HG03196 (cell line): ENCODE measurements around the gene RAB3IL1.

Experiments used
- ATAC-seq: cut with Tn5 transposase; IDR thresholded peaks from one replicate; pipeline ENCODE4 v1.9.1; 2021; ENCODE audit not compliant: unreplicated experiment

RAB3IL1 gene

DNA sequence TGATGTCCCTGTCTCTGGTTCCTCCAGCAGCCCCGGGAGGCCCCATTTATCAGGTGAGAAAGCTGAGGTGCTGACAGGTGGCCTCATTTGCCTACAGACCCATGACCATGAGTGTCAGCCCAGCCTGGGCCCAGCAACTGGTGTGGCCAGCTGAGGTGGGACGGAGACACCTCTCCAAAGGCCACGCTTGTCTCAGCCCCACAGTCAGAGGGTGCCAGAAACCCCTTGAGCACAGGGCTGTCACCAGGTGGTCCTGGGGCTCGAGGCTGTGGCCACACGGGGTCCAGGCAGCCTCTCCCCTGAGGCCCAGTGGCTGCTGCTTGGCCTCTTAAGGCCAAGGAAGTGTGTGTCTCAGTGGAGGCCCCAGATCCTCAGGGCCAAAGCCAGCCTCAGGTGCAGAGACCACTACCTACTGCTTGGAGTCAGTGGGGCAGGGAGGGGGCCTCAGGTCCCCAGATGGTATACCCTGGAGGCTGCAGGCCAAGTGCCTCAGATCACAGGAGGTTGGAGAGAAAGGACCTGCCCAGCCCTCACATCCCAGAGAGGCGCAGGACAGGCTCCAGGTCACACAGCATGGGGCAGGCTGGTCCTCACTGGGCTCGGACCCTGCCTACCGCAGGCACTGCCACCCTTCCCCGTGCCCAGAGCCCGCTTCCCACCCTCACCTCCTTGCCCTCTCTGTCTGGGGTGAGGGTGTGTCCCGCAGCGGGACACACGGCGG lies 11.4 kb downstream of the RAB3IL1 start:
- no peak for ATAC-seq

DNA sequence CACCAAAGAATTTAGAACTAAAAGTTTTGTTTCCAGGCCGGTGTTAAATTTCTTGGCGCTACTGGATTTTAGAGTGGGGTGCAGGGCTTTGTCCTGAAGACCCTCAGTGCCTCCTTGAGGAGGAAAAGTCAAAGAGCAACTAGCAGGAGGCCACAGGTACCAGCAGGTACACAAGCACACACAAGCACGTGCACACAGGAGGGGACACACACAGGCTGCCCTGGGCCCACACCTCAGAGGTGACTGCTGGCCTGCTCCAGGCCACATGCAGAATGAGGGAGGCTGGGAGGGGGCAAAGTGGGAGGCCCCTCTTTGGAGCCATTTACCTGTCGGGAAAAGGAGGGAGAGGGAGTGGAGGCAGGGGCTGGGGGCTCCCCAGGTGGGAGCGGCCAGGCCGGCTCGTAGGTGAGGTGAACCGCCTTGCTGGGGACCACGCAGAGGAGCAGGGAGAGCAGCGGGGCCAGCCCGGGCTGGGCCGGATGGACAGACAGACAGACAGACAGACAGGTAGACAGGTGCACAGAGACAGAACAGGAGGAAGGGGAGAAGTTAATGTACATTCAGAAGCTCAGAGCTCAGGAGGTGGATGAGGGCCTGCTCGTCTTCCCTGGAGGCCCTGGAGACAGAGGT lies 12.2 kb downstream of the RAB3IL1 start:
- no peak for ATAC-seq

DNA sequence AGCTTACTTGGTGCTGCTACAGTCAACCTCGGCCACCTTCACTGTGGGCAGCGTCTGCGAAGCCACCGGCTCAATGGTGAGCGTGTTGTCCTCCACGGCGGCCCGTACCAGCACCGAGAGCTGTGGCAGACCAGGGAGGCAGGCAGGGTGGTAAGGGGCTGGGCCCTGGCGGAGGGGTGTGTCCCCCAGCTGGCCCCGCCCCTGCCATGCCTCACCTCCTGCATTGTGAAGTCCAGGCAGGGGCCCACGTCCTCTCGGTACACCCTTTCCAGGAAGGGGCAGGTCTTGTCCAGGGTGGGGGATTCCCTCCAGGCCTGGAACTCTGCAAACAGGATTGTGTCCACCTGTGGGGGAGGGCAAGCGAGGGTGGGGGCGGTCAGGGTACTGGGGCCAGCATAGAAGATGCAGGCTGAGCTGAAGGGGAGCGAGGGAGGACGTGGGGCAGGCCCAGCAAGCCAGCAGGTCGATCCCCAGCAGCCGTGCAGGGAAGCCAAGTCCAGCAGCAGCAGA lies 12.8 kb downstream of the RAB3IL1 start:
- ATAC-seq = no peak

DNA sequence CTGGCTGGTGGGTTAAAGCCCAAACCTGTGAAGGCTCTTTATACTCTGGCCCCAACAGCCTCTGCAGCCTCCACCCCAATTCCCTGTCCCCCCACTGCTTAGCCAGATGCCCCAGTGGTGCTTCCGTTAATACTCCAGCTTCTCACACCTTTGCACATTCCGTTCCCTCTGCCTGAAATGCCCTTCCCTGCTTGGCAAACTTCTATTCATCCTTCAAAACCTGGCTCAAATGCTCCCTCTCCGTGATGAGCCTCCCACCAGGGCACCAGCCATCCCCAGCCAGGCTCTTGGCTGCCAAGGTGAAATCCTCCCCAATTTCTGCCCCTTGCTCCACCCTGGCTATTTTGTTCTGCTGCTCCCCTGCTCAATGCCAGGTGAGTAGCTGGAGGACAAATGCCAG lies 13.5 kb downstream of the RAB3IL1 start:
- ATAC-seq = no peak

DNA sequence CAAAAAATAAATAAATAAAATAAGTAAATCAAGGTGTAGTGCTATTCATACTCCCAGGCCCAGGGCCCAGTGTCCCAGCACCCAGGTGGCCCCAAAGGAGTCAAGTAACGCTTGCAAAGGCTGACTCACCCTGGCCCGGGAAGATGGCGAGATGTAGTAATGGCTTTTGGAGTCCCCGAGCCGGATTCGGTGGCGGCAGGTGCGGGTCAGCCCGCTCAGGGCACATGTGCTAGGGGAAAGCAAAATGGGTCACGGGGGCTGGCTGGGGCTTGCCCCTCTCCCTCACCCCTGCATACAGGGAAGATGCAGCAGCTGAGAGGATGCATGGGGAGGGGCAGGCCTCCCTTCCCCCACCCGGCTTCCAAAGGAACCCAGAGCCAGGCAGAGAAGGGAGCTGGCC lies 15.1 kb downstream of the RAB3IL1 start:
- ATAC-seq = no peak

DNA sequence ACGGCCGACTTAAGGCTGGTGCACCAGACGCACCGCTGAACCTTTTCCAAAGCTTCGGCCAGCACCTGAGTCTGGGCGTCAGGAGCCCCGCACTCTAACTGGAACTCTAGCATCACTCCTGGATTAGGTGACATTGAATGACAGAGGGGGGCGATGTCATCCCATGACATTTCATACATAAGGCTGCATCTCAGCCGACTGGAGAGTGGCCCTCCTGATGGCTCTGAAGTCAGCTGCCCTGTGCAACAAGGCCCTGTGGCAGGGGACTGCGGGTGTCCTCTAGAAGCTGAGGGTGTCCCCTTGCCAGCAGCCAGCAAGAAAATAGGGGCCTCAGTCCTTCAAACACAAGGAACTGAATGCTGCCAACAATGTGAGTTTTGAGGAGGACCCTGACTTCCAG lies 16.0 kb downstream of the RAB3IL1 start:
- no peak for ATAC-seq

DNA sequence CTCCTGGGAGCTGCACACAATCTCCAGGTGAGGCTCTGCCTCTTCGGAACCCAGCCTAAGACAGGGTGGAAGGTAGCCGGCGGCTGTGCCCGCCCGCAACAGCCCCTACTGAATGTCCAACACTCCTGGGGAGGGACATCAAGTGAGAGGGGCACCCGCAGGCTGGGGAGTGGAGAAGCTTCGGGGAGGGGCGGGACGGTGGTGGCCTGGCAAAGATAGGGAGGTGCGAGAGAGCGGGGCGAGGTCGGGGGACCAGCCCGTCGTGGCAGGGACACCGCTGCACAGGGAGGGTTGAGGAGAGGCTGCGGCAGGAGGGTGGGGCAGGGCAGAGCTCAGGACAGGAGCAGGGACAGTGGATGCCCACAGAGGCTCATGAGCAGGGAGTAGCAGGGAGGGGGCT lies 17.1 kb downstream of the RAB3IL1 start:
- no peak for ATAC-seq

DNA sequence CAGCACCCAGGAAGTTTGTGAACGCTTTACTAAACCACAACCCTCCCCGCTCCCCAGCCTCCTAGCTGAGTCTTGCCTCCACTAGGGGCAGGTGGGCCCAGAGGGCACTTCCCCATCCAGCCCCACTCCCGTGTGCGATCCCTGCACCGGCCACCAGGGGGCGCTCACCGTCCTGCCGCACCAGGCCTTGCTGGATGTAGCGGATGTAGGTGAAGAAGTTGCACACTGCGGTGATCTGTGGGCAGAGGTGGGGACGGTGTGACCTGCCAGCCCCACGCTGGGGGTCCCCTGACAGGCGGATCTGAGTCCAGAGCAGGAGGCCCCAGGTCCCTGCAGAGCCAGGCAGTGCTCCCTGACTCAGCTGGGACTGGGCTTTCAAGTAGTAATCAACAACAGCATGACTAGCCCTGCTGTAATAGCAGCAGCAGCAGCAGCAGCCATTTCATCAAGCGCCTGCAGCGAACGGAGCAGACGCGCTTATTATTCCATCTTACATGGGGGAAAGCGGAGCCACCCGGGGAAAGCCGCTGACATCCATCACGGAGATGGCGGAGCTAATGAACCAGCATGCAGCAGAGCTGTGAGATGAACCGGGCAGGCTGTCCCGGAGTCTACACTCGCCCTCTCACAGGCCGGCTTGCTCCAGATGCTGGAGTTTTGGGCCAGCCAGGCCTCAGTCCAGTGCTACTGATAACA lies 18.1 kb downstream of the RAB3IL1 start:
- ATAC-seq = peak; percentile 41

DNA sequence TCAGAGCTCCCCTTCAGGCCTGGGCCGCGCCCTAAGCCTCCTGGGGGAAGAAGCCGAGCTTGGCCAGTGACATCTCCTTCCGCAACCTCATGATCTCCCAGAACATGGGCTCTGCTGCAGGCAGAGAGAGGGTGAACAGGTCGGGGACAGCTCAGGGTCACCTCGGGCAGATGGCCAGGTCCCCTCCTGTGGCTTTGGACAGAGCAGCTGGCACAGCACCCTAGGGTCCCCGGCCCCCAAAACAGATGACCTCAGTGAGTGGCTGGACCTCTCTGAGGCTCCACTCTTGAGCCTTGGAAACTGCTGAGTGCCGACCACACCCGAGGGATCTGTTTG lies 19.2 kb downstream of the RAB3IL1 start:
- ATAC-seq = no peak

DNA sequence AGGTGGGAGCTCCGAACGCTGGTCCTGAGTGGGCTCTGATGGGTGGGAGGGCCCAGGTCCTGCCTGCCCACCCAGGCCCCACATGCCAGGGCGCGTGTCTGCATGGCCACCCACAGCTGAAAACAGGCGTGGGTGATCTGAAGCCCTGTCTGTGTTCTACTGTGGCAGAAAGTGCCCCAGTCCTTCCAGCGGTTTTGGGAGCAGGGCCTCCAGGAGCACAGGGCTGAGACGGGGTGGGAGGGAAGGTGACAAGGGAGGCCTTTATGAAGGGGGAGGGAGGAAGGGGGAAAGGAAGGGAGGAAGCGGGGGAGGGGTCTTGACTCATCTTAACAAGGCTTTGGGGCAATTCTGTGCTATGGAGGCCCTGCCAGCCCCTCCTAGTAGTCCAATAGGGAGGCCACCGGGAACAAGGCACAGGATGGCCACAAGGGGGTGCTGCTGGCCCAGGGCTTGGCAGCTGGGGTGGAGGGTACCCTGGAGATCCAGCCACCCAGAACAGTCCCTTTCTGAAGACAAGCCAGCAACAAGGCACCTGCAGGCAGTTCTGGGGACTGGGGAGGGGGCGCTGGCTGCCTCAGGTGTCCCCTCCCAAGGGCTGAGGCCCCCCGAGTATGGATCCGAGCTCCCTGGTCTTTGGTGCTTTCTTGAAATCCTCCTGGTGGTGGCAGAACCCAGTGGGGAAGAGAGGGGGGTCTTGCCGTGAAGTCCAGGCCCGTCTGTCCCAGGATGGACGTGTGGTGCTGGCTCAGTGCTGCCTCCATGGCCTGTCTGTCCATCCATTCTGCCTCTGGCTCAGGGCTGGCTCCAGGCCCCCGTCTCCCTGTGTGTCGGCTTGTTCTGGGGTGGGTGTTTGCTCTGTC lies 19.7 kb downstream of the RAB3IL1 start:
- ATAC-seq = no peak

DNA sequence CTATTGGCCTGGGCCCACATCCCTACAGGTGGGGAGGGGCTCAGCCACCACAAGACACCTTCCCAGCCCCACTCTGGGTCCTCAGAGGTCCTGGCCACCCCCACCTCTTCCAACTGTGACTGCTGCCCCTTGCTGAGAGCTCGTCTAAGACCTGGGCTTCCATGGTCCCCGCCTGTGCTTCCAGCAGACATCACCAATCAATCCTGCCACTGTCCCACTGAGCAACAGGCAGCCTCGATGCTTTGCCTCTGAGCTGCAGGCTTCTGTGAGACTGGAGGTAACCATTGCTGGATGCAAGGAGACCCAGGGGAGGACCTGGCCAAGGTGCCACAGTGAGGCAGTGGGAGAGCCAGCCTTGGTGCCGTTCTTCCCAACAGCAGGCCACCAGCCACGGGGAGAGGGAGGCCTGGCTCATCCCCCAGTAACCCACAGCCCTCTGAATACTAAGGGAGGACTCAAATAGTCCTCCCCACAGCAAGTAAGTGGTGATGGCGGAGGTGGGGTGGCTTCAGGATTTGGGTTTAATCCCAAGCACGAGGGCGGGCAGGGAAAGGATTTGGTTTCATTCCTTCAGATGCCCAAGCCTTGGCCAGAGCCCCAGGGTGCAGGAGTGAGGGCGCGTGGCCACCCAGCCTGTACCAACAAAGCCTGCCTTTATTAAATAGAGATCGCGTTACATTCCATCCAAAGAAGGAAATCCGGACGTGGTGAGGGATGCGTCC lies 20.5 kb downstream of the RAB3IL1 start:
- ATAC-seq = no peak

DNA sequence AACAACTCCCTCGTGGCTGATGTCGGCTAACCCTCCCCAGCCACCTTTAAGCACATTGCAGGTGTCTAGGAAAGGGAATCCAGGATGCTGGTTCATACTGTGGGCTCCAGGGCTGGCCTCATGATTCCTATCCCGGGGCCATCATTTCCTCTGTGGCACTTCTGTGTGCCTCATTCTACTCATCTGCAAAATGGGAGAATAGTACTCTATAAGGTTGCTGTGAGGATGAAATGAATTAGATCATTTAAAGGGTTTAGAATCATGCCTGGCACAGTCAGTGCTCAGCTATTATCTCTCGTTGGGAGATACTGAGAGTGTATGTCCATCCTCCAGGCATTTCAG lies 21.7 kb downstream of the RAB3IL1 start:
- ATAC-seq = no peak

DNA sequence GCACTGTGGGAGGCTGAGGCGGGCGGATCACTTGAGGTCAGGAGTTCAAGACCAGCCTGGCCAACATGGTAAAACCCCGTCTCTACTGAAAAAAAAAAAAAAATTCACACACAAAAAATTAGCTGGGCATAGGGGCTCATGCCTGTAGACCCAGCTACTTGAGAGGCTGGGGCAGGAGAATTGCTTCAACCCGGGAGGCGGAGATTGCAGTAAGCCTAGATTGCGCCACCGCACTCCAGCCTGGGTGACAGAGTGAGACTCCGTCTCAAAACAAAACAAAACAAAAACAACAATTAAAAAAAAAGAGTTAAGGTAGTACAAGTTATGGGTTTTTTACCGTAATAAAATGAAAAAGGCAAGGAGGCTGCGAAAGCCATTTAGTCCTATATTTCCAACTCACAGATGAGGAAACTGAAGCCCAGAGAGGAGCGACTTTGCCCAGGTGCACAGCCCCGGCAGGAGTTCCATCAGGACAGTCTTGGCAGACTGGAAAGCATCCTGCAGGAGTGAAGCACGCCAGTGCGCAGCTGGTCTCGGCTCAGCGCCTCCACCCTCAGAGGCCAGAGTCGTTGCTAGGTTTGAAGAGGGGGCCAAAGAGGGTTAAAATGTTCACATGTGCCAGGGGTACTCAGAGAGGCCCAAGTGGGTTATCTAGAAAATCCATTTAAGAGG lies 22.2 kb downstream of the RAB3IL1 start:
- no peak for ATAC-seq

DNA sequence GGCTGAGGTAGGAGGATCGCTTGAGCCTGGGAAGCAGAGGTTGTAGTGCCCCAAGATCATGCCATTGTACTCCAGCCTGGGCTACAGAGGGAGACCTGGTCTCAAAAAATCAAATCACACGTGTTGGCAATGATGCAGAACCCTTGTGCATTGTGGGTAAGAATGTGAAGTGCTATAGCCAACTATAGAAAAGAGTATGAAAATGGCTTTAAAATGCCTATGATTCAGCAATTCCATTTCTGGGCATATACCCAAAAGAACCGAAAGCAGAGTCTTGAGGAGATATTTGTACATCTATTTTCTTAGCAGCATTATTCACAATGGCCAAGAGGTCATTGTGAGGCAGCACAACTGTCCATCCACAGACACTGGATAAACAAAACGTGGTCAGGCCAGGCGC lies 23.4 kb downstream of the RAB3IL1 start:
- ATAC-seq = no peak

DNA sequence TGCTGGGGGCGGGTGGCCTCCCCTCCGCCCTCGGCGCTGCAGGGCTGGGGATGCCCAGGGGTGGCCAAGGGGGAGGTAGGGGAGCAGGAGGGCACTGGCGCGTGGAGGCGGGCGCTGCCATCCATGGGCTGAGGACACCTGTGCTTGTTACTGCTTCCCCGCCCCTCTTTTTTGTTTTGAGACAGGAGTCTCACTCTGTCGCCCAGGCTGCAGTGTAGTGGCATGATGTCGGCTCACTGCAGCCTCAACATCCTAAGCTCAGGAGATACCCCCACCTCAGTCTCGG lies 25.3 kb downstream of the RAB3IL1 start:
- peak; percentile 35 for ATAC-seq

DNA sequence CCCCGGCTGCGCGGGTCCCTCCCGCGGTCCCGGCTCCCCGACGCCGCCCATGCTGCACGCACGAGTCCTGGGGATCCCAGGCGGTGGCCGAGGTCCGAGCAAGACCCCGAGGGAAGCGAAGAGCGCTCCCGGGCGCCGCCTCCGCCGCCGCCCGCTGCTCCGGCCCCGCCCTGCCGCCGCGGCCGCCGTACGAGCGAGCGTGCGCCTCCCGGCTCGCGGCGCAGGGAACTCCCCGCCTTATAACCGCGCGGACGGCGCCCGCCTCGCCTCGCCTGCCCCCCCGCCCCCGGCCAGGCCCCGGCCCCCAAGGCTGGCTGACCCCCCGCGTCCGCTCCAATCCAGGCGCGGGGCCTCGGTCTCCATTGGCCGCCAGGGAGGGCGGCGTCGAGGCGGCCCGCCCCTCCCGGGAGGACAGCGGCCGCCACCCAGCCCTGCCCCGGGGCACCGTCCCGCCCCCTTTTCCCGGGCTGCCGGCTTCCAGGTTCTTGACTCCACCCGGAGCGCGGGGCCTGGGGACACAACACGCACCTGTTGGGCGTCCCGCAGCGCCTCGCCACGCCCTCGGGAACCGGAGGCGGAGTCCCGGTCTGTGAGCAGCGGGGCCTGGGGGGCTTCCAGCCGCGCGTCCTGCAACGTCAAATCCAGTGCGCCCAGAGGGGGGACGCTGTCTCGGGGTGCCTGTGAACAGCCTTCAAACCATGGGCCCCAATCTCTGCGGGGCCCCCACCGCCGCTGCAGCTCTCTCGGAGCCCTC lies 25.9 kb downstream of the RAB3IL1 start, which contains the start of gene FADS3:
Gene FADS3 (minus strand): TSS at position 215 of the 754 bp plus-strand sequence. CDS start 164 bp downstream, at position 51.
- ATAC-seq = peak; percentile 45

DNA sequence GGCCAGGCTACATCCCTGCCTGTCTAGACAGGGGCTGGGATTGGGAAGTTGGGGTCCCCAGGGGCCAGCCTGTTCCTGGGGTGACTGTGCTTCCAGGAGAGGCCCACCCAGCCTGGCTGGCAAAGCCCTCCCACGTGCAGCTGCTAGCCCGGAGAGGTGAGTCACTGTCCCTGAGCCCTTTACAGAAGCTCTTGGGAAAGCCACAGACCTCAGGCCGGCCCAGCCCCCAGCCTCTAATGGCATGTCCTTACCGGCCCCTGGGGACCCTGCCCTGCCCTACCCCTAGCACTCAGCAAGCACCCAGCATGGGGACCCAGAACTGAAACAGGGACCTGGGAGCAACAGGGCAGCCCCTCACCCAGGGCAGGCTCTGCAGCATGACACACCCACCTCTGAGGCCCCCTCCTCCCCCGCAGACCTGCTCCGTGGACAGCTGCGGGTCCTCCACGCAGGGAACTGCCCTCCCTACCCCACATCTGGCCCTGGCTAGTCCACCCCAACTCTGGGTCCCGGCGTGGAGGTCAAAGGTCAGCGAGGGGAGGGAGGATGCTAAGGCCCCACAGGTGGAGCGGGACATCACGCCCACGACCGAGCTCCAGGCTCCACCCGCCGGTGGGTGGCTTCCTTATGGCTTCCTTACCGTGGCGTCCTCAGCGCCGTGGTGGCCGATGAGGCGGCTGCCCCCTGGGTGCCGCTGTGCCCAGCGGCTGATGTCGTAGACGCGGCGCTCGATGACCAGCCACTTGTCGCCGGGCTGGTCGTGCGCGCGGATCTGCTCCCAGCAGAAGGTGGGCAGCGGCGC lies 26.6 kb downstream of the RAB3IL1 start:
- peak; percentile 25 for ATAC-seq

DNA sequence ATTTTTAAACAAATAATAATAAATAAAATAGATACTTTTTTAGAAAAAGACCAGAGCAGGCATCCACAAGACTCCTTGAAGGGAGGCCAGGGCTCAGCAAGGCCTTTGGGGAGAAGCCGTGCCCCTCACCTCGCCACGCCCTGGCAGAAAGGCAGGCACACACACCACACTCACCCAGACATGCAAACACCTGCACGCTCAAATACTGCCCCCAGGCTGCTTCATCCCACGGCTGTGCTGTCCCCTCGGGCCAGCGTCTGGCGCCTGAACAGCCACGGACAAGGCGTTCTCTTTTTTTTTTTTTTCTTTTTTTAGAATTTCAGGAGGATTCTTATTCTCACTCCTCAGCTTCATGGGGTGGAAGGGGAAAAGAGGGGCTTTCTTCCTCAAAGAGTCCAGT lies 27.5 kb downstream of the RAB3IL1 start:
- no peak for ATAC-seq

DNA sequence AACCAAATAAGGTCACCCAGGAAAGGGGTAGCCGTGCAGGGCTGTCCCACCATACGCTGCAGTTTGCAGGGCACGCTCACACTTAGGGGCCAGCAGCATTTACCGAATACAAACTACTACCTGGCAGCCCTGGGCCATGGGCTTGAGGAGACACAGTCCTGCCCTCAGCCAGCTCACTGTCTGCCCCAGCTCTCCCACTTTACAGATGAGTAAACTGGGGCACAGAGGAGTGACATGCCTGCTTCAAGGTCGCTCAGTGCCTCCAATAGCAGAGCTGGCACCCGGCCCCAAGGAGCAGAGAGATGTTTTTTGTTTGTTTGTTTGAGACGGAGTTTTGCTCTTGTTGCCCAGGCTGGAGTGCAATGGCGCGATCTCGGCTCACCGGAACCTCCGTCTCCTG lies 28.8 kb downstream of the RAB3IL1 start:
- ATAC-seq = no peak
